Measurements from ENCODE around the gene NPAS2.
A peak's percentile ranks its signal among the peaks of the same experiment; 100 is the strongest.

NPAS2 gene

DNA sequence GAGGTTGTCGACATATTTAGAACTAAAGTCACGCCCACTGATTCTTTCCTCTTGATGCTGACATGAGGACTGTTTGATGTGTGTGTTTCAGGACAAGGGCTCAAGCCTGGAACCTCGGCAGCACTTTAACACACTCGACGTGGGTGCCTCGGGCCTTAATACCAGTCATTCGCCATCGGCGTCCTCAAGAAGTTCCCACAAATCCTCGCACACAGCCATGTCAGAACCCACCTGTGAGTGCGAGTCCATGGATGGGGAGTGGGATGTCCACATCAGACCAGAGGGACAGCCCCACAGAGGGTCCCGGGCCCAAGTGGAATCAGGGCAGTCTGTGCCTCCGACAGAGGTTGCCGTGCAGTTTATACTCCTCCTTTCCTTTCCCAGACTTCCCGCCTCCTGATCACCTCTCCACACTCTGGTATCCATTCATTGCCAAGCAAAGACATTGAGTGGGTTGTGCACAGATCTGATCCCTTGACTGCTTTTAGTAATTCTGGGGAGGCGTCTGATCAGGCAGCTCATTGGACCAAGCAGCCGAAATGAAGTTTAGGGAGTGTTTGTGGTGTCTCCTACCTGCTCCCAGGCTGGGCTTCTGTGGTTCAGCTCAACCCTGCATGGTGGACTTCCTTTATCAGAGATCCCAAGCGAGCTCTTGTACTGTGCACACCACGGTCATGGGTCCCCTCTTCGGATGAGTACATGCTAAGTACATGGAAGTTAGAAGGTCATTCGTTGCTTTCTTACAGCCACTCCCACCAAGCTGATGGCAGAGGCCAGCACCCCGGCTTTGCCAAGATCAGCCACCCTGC, 155.0 kb downstream of the NPAS2 start:
- DNase-seq = no peak

DNA sequence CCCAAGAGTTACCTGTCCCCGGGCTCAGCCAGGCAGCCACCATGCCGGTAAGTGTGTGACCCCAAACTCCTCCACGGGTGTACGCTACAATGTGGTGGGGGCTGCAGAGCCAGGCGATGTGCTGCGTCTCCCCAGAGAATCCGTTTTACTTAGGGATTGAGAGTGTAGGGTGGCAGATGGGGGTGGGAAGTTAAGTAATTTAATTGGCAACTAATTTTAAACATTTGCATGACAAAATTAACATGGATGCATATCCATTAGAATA, 155.5 kb downstream of the NPAS2 start:
- DNase-seq = no peak

DNA sequence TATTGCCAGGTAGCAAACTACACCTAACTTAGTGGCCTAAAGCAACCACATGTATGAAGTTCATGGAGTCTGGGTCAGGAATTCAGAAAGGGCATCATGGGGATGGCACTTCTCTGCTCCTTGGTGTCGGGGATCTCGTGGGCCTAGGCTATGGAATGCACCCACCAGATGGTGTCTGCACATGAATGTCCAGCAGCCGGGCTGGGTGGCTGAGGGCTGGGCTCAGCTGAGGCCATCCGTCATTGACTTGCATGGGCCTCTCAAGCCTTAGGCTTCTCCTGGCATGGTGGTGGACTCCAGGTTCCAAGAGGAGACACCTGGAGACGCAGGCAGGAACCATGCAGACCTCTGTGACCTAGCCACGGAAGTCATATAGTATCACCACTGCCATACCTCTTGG, 156.1 kb downstream of the NPAS2 start:
- DNase-seq = no peak

DNA sequence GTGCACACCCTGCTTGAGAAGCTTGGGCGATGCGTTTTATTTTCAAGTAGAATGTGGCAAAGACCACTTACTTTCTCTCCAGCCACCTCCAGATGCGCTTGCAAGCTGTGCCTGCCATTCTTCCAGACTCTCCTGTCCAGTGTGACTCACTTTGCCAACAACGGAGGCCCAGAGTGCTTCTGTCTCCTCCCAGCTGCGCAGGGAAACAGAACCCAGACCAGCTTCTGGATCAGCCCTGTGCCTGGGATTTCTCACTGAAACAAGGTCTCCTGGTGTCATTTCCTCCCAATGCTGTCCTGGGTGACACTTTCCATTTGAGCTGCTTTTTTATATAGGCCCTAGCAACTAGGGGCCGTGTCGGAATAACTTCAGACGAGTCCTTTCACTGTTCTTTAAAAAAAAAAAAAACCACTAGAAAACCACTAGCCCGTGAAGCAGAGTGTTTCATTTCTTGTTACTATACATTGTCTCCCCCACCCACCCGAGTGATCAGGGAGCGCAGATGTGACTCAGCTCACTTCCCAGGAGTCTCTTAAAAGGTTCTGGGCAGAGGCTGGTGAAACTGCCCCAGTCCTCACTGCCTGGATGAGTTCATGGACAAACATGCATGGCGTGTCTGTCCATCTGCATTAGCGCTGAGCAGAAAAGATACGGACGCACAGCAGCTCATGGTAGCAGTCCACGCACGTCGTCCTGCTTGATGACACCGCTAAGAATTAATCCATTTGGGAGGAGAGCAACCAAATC, 156.9 kb downstream of the NPAS2 start:
- DNase-seq = peak; percentile 83

DNA sequence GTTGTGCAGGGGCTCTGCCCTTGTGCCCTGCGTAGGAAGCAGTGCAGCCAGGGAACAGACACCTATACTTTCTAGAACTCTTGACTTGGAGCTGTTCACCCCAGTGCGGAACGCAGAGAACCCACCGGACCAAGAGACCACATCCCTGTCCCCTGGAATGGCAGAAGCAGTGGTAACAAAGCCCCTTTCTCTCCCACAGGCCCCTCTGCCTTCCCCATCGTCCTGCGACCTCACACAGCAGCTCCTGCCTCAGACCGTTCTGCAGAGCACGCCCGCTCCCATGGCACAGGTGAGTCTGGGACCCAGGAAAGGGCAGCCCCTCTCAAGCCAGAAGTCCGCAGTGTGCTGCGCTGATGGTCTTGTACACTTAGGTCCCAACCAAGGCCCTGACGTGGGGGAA, 157.6 kb downstream of the NPAS2 start:
- no peak for DNase-seq

DNA sequence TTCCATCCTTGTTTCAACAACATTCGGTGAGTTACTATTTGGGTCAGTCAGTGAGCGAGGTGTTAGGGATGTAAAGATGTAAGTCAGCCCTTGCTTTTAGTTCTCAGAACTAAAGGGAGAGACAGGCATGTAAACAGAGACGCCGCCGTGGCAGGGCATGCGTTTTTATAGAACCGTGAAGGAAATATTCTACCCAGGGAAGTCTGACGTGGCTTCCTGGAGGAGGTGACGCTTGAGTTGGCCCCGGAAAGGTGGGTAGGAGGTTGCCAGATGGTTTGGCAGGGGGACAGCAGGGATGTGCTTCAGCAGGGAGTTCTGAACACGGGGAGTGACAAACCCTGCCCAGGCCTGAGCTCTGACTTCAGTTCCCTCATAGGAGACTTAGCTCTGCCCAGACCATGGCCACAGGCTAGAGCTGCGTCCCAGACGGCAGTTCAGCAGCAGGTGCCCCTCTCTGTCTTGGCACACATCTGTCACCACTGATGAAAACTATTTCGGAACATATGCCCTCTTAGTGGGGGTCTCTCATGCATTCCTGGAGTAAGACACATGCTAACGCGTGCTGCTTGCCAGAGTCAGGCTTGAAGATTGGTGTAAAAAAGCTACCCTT, 158.7 kb downstream of the NPAS2 start:
- DNase-seq = no peak

DNA sequence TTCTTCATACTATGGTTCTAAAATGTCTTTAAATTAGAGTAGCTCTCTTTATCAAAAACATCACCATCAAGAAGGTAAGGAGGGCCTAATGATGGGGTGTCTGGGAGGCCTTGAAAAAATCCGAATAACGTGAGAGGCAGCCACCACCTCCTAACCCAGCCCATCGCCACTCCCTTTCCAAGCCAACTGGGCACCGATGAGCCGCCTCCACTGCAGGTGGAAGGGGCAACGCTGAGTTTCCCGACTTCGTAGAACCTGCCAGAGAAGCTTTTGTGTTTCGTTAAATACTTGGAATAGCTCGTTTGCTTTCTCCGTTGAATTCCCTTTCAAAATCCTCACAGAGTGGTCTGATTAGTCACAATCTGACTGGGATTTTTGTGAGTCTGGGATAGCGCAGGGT, 160.1 kb downstream of the NPAS2 start:
- DNase-seq = no peak

DNA sequence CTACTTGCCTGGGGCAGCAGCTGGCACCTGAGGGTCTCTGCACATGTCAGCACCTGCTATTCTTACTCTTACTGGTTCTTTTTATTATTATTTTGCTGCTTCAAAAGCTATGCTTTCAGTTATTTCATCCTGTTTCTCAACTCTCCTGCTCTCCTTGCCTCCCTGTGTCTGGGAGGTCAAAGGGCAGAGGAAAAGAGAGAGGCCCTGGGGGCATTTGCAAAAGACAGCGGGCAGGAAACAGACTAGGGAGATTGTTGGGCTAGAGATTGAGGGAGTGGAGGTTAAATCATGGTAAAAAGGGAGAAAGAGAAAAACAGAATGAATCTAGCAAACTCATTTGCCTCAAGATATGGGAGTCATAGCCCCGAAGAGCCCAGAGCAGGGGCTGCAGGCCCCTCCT, 161.1 kb downstream of the NPAS2 start:
- no peak for DNase-seq

DNA sequence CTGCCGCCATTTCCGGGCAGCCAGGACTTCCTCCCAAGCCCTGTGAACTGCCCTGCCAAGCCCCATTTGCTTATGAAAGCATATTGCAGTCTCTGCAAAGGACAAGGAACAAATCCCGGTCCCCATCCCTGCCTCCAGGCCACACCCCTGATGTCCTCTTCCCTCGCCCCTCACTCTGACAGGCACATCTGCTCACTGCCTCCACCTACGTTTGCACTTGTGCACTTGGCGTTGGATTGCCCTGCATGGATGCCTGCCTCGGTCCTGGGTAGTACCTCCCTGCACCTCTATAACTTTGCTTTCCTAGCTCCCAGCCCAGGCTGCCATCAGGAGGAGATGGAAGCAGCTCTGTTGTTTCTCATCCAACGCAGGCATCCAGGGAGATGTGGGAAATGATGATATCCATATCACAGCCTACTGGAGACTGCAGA, 162.5 kb downstream of the NPAS2 start:
- DNase-seq = no peak

DNA sequence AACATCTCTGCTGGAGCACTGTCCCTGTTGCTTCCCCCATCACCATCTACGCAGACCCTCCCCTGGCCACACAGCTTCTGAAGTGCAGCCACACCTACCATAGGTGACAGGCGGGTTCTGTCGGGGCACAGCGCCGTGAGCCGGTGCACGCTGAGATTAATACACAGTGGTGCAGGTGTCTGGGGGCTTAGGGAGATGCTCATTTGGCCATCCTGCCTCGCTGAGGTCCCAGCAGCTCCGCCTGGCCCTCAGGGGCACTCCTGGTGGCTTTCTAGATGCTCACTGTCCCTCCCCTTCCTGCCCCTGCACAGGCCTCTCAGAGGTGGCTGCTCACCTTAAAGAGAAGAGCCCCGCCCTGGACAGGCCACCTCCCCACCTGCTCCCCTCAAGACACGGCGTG, 163.3 kb downstream of the NPAS2 start:
- no peak for DNase-seq

DNA sequence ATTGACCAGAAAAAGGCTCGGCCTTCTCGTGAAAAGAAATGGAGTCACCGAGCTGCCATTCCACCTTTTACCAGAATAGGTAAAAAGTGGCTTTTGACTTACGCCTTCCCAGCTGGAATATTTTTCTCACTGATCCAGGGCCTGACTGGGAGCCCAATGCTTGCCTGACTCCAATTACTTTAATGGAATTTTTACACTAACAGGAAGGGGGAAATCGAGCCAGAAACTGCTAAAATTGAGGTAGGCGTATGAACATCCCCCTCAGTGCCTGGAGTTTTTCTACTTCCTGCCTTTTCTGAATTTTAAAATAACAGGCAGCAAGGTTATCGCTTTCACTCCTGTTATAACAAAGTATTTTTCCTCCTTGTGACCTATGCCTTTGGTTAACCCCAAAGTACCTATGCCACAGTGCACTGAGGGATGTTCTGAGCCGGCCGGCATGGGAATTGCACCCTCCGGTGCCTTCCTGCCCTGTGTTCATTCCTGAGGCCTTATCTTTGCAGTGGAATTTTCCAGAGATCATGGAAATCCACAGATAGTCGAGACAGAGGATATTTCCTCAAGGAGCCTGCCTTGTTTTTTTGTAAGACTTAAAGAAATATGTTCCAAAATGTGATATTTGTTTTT, 163.9 kb downstream of the NPAS2 start:
- no peak for DNase-seq

DNA sequence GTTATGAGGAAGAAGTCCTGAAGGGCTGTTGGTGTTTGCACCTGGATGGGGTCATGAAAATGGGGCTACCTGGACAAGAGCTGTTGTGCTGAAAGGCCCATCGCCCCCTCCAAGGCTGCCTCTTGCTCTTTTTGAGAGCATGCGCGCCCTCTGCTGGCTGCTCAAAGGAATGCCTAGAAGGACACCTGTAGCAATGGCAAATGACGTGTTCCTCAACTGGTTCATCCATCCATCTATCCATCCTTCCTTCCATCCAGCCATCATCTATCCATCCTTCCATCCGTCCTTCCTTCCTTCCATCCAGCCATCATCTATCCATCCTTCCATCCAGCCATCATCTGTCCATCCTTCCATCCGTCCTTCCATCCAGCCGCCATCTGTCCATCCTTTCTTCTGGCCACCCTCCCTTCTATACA, 165.0 kb downstream of the NPAS2 start:
- peak; percentile 87 for DNase-seq

DNA sequence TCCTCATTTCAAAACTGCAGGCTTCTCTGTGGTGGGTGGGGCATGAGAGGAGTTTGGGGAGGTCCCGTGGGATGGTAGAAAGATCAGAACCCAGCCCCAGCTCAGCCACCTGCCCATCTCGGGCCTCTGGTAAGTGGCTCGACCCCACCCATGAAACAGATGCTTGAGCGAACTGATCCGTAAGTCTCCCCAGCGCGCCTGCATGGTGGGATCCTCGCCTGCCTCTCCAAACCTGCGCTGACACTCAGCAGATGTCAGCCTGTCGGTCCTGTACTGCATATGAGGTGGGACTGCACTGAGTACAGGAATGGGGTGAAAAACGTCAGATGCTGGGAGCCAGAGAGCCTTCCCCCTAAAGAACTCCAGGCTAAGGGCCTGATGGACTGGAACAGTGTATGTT, 166.2 kb downstream of the NPAS2 start:
- DNase-seq = no peak

DNA sequence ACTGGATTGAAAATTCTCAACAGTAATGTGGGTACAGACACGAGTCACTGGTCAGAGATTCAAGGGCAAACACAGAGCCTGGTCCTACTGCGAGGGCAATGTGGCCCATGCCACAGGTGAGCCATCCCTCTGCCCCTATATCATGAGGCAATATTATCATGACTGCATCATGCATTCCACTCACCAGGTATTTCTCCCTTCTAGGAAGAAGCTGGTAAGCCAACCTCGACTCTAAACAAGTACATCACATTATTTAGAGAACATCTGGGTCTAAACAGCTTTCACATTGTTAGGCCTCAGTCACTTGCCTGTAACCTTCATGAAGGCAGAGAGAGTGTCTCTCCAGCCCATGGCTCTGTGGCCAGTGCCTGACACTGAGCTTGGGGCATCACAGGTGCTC, 167.6 kb downstream of the NPAS2 start:
- DNase-seq = no peak

DNA sequence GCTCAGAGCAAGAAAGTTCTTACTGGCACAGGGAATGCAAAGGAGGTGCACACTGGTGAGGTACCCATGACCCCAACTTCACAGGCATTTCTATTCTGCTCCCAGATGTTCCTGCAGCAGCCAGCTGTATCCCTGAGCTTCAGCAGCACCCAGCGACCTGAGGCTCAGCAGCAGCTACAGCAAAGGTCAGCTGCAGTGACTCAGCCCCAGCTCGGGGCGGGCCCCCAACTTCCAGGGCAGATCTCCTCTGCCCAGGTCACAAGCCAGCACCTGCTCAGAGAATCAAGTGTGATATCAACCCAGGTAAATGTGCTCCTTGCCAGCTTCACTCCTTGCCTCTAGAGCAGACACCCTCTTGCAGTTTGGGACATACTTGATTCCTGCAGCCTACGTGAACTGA, 168.0 kb downstream of the NPAS2 start:
- DNase-seq = no peak

DNA sequence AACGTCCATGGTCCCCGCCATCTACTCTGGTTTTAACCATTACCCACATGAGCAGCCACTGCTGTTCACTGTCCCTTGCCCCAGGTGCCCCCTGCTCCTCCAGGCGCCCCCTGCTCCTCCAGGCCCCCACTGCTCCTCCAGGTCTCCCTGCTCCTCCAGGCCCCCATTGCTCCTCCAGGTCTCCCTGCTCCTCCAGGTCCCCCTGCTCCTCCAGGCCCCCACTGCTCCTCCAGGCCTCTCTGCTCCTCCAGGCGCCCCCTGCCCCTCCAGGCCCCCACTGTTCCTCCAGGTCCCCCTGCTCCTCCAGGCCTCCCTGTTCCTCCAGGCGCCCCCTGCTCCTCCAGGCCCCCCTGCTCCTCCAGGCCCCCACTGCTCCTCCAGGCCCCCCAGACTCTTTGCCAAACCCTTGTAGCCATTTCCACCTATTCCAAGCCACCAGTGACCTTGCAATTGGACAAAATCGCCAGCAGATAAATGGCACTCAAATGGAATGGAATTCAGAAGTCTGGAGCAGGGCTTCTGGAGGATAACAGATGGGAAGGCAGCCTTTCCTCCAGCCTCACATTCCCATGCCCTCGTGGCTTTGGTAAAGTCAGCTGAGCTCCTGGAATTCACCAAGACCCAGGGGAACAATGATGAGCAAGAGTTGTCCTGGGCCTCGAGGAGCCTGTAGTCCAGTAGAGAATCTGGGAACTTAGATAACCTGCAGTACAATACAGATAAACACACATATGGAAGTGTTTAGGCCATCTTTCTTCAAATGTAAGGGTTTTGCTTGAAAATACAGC, 168.9 kb downstream of the NPAS2 start:
- DNase-seq = no peak

DNA sequence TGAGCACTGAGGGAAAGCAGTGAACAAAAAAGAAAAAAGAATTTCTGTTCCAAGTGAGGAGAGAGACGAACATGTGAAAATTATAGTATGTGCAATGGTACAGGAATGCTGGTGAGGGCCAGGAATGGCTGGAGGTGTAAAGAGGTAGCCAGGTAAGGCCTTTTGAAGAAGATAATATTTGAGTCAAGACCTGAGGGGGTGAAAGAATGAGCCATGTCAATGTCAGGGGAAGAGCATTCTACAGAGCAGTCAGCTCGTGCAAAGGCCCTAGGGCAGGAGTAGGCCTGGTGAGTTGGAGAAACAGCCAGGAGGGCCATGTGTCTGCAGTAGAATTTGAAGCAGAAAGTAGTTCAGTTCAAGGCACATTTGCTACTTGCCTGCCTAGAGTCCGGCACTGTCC, 169.7 kb downstream of the NPAS2 start:
- no peak for DNase-seq

DNA sequence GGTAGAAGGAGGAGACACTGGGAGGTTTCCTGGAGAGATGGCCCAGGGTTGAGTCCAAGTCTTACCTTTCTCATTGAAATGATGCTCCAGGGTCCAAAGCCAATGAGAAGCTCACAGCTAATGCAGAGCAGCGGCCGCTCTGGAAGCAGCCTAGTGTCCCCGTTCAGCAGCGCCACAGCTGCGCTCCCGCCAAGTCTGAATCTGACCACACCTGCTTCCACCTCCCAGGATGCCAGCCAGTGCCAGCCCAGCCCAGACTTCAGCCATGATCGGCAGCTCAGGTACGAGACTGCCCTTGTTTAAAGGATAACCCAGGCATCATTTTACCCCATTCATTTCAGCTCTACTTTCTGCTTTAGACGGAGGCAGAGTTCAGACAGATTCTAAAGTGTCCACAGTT, 170.2 kb downstream of the NPAS2 start:
- DNase-seq = no peak

DNA sequence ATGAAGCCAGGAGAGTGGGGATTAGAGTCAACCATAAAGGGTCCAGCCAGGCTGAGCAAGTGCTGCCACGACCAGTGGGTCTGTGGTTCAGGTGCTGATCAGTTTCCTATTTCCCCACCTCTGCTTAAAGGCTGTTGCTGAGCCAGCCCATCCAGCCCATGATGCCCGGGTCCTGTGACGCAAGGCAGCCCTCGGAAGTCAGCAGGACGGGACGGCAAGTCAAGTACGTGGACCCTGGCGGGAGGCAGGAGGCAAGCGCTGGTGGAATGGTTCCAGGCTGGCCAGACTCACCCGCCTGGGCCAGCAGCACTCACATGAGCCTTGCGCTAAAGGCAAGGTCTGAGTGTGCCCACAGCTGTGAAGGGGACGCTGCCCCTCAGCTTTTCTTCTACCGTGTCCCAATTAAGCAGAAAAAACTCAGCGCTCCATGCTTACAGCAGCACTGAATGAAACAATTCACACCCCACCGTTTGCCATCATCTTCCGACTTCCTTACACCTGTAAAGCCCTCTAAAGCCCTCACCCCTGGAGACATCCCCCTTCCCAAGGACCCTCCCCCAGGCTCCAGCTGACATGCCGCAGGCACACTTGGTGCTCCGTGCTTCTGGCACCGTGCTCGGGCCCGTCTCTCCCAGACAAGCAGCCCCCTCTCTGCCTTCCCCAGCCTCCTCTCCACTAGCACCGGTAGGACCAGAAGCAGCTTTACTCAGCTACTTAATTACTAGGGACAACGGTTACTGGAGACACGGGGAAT, 170.9 kb downstream of the NPAS2 start:
- no peak for DNase-seq

DNA sequence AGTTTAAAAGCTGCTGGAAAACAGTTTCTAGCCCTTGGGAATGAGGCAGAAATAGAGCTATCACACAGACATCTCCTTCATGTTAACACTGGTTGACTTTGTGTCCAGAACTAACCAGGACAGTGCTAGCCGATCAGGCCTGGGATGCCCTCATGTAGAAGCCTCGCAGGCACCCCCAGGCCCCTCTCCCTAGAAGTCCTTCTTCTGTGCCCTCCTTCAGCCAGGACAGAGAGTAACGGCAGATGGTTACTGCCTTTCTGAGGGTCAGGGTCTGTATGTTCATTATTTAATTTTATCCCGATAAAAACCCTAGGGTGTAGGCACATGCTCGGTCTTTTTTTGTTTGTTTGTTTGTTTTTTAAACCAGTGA, 171.4 kb downstream of the NPAS2 start:
- no peak for DNase-seq

DNA sequence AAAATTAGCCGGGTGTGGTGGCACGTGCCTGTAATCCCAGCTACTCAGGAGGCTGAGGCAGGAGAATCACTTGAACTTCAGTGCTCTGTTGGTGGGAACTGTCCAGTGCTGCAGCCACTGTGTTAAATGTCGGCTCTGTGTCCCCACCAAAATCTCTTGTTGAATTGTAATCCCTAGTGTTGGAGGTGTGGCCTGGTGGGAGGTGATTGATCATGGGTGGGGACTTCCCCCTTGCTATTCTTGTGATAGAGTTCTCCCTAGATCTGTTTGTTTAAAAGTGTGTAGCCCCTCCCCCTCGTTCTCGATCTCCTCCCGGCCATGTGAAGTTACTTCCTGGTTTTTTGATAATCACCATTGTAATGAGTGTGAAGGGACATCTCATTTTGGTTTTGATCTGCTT, 172.3 kb downstream of the NPAS2 start:
- no peak for DNase-seq

DNA sequence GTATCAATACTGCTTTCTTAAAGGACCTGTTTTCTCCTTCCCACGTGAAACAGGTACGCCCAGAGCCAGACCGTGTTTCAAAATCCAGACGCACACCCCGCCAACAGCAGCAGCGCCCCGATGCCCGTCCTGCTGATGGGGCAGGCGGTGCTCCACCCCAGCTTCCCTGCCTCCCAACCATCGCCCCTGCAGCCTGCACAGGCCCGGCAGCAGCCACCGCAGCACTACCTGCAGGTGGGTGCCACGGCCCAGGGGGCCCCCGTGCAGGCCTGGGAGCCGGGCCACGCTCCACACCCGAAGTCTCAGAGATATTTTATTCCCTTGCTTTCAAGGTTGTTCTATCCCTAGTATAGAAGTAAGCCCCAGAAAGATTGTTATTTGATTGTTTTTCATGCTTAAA, 173.4 kb downstream of the NPAS2 start:
- no peak for DNase-seq

Data from eye (tissue), 1 donor.